ENCODE measurements around the gene MBOAT1. TPM values are rescaled to one million over a fixed set of nuclear protein-coding genes. Genes with fewer than 3 reads are reported as not detected.

MBOAT1 gene
- polyA plus RNA-seq, 1 donor (not counting 4 experiments of a cell fraction or from before 2014, with no cell fraction given), result 4.9 TPM

GRCh38 chr6:20213271-20213798, 1.1 kb upstream of the MBOAT1 start:
- no peaks in the 10 kb centered on the region for H3K9me3 ChIP-seq (ENCODE audit: control insufficient read depth, low read depth, low read length)
- H3K4me3 ChIP-seq (ENCODE audit: control insufficient read depth in 2 of 3, extremely low read depth in 1 of 3, insufficient read depth in 2 of 3, low read depth in 1 of 3, low read length in 3 of 3), result peak overlapping the region in 1 of 3 experiments; percentile 76
- peak overlapping the region; percentile 98 for H2AFZ ChIP-seq (ENCODE audit: control insufficient read depth, low read length)
- no peak for TF ChIP-seq CTCF (optimal IDR thresholded peaks at IDR 0.05 in 1 of 3, IDR thresholded peaks at IDR 0.05 in 1 of 3, conservative IDR thresholded peaks at IDR 0.05 in 1 of 3; ENCODE audit: extremely low read depth in 1 of 3, insufficient read depth in 2 of 3, low read length in 3 of 3)
- TF ChIP-seq EZH2 (IDR thresholded peaks at IDR 0.05; ENCODE audit: low read length), result no peak
- dilution Hi-C loops (cut with MboI; ENCODE audit: extremely low pct_ligation_motif_present, low sequenced_read_pairs), result no loop called here
- DNase-seq (ENCODE audit: low read depth, low spot score), result no peak
- peak overlapping the region; percentile 88 for H3K9ac ChIP-seq (ENCODE audit: control insufficient read depth, extremely low read depth, insufficient read depth, low read length)
- peaks cover 38% of the 10 kb centered on the region for H3K4me1 ChIP-seq (ENCODE audit: control insufficient read depth, extremely low read depth, insufficient read depth, low read length)
- peak overlapping the region; percentile 94 for H3K27ac ChIP-seq (ENCODE audit: control insufficient read depth, insufficient read depth, low read length)
- FAIRE-seq, result no peak
- H3K4me2 ChIP-seq (ENCODE audit: control insufficient read depth, extremely low read depth, insufficient read depth, low read depth, low read length), result peak overlapping the region; percentile 99
- peaks cover 14% of the 10 kb centered on the region for H3K79me2 ChIP-seq (ENCODE audit: control insufficient read depth, insufficient read depth, low read length)
- H3K9me1 ChIP-seq (ENCODE audit: control insufficient read depth, extremely low read depth, insufficient read depth, low read length), result no peaks in the 10 kb centered on the region
- no peaks in the 10 kb centered on the region for H3K27me3 ChIP-seq (ENCODE audit: control insufficient read depth, extremely low read depth, insufficient read depth, low read length)
- no peaks in the 10 kb centered on the region for H4K20me1 ChIP-seq (ENCODE audit: control insufficient read depth, extremely low read depth, insufficient read depth, low read length)
- H3K36me3 ChIP-seq (ENCODE audit: control insufficient read depth in 2 of 2, extremely low read depth in 1 of 2, insufficient read depth in 2 of 2, low read length in 2 of 2), result no peaks in the 10 kb centered on the region

- TF ChIP-seq EZH2 (IDR thresholded peaks at IDR 0.05; ENCODE audit: low read length) (no peak), CTCF (optimal IDR thresholded peaks at IDR 0.05 in 1 of 3, IDR thresholded peaks at IDR 0.05 in 1 of 3, conservative IDR thresholded peaks at IDR 0.05 in 1 of 3; ENCODE audit: extremely low read depth in 1 of 3, insufficient read depth in 2 of 3, low read length in 3 of 3) (peak in 1 of 3 experiments; percentile 23)
- no peaks in the 10 kb centered on the region for H3K27me3 ChIP-seq (ENCODE audit: control insufficient read depth, extremely low read depth, insufficient read depth, low read length)
- FAIRE-seq (no peak), DNase-seq (ENCODE audit: low read depth, low spot score) (no peak)
- H4K20me1 ChIP-seq (ENCODE audit: control insufficient read depth, extremely low read depth, insufficient read depth, low read length), result no peaks in the 10 kb centered on the region
- H3K4me3 ChIP-seq (ENCODE audit: control insufficient read depth in 2 of 3, extremely low read depth in 1 of 3, insufficient read depth in 2 of 3, low read depth in 1 of 3, low read length in 3 of 3), result peak overlapping the region; percentile 71 to 87 (median 78)
- H3K36me3 ChIP-seq (ENCODE audit: control insufficient read depth in 2 of 2, extremely low read depth in 1 of 2, insufficient read depth in 2 of 2, low read length in 2 of 2), result no peaks in the 10 kb centered on the region
- no peaks in the 10 kb centered on the region for H3K9me3 ChIP-seq (ENCODE audit: control insufficient read depth, low read depth, low read length)
- H3K4me2 ChIP-seq (ENCODE audit: control insufficient read depth, extremely low read depth, insufficient read depth, low read depth, low read length), result peak overlapping the region; percentile 99
- H3K27ac ChIP-seq (ENCODE audit: control insufficient read depth, insufficient read depth, low read length), result peak overlapping the region; percentile 94
- dilution Hi-C loops (cut with MboI; ENCODE audit: extremely low pct_ligation_motif_present, low sequenced_read_pairs), result no loop called here
- H2AFZ ChIP-seq (ENCODE audit: control insufficient read depth, low read length), result peak overlapping the region; percentile 94
- H3K9me1 ChIP-seq (ENCODE audit: control insufficient read depth, extremely low read depth, insufficient read depth, low read length), result no peaks in the 10 kb centered on the region
- H3K9ac ChIP-seq (ENCODE audit: control insufficient read depth, extremely low read depth, insufficient read depth, low read length), result peak overlapping the region; percentile 88
- peaks cover 27% of the 10 kb centered on the region for H3K4me1 ChIP-seq (ENCODE audit: control insufficient read depth, extremely low read depth, insufficient read depth, low read length)
- H3K79me2 ChIP-seq (ENCODE audit: control insufficient read depth, insufficient read depth, low read length), result peaks cover 22% of the 10 kb centered on the region
Measured at GRCh38 chr6:20211941-20212391, 303 bp downstream of the MBOAT1 start.
